ENCODE measurements around the gene NAB2. TPM values are rescaled to one million over a fixed set of nuclear protein-coding genes. Genes with fewer than 3 reads are reported as not detected.

Gene NAB2
- total and polyA plus RNA-seq, 2 of the 8 experiments (the other 6 are each of a cell fraction or from before 2014, with no cell fraction given): 20.9 to 23.5 TPM

- DNase-seq (ENCODE audit: low read depth in 1 of 2, low spot score in 2 of 2) (no peak), FAIRE-seq (no peak)
- Histone ChIP-seq H2BK5ac (ENCODE audit: low read depth, low read length) (no peak overlapping the region), H3K18ac (ENCODE audit: extremely low read depth, low read length) (no peak overlapping the region; the same call in 1 of the 2 replicates), H3K4me1 (replicated peaks in 1 of 4; ENCODE audit: control insufficient read depth in 3 of 4, insufficient read depth in 4 of 4, low read length in 3 of 4) (peaks cover 32 to 54% (median 35%) of the 10 kb centered on the region in 4 experiments), H2AFZ (ENCODE audit: low read length) (no peak overlapping the region), H2BK20ac (ENCODE audit: low read length) (no peak overlapping the region), H3K14ac (ENCODE audit: insufficient read length) (no peak overlapping the region), H3K23ac (ENCODE audit: insufficient read length) (no peak overlapping the region), H2AK5ac (ENCODE audit: low read depth, low read length) (peak overlapping the region; percentile 41; the same call in 1 of the 2 replicates), H2BK12ac (ENCODE audit: low read depth, low read length) (peak overlapping the region; percentile 78; the same call in 1 of the 2 replicates), H3K9me3 (ENCODE audit: insufficient read depth in 2 of 2, low read depth in 1 of 2, low read length in 1 of 2) (no peaks in the 10 kb centered on the region), H3K79me1 (ENCODE audit: low read depth, low read length) (peaks cover 13% of the 10 kb centered on the region), H3K4me3 (ENCODE audit: extremely low read depth in 1 of 4, insufficient read depth in 2 of 4, low read depth in 3 of 4, low read length in 4 of 4) (peak overlapping the region in 2 of 4 experiments; percentile 4 to 81; a peak in 3 of 8 replicates), H4K5ac (ENCODE audit: insufficient read length, low read depth, low read length) (no peak overlapping the region), H3K27ac (ENCODE audit: low read depth, low read length) (no peak overlapping the region), H3K4ac (replicated peaks; ENCODE audit: insufficient read length, low read depth, low read length) (no peak overlapping the region), H3K4me2 (ENCODE audit: insufficient read depth in 1 of 2, low read depth in 2 of 2, low read length in 2 of 2) (peak overlapping the region in 1 of 2 experiments; percentile 86; a peak in 2 of 4 replicates), H4K20me1 (replicated peaks in 1 of 2; ENCODE audit: control insufficient read depth in 1 of 2, insufficient read depth in 2 of 2, low read length in 2 of 2) (peaks cover 5 to 14% of the 10 kb centered on the region in 2 experiments), H3K79me2 (ENCODE audit: control insufficient read depth in 1 of 2, insufficient read depth in 2 of 2, low read length in 2 of 2) (peaks cover 7 to 62% of the 10 kb centered on the region in 2 experiments; a peak in 3 of 4 replicates), H3K36me3 (ENCODE audit: control insufficient read depth in 2 of 4, insufficient read depth in 4 of 4, low read length in 3 of 4) (no peaks in the 10 kb centered on the region; a peak in 1 of 8 replicates), H3K9ac (replicated peaks in 1 of 4; ENCODE audit: extremely low read depth in 1 of 4, low read depth in 3 of 4, low read length in 3 of 4) (no peak overlapping the region), H3K23me2 (ENCODE audit: low read depth, low read length) (peaks cover 6% of the 10 kb centered on the region; the same call in 1 of the 2 replicates), H3K56ac (replicated peaks; ENCODE audit: insufficient read length, low read depth, low read length) (no peak overlapping the region), H2BK120ac (replicated peaks; ENCODE audit: low read depth, low read length) (no peak overlapping the region), H2BK15ac (ENCODE audit: low read length) (no peak overlapping the region), H4K91ac (replicated peaks; ENCODE audit: insufficient read length, low read length) (no peak overlapping the region), H3K27me3 (replicated peaks in 1 of 4; ENCODE audit: control insufficient read depth in 3 of 4, extremely low read depth in 1 of 4, insufficient read depth in 3 of 4, low read length in 3 of 4) (no peaks in the 10 kb centered on the region), H4K8ac (ENCODE audit: extremely low read depth, insufficient read depth, low read length) (no peak overlapping the region)
- CTCF ChIA-PET (ENCODE audit: partially characterized antibody): interaction anchor here (0.8 to 19.8 kb wide), 9 partner anchors 8 to 61 kb away, joined by 3 to 305 read pairs (median 5); partner anchors contain the start of genes LRP1-AS and STAT6
- WGBS, 2 experiments (ENCODE audit: extremely low coverage in 1 of 2, insufficient coverage in 1 of 2, insufficient read length in 1 of 2, insufficient replicate concordance in 2 of 2, low coverage in 1 of 2, low lambda C conversion rate in 2 of 2, missing lambda C conversion rate in 1 of 2): 77% methylated on average over 2 of the region's 2 CpGs; no CpG with 5 or more reads in 1 of the 2 experiments
- POLR2A ChIA-PET (ENCODE audit: partially characterized antibody): interaction anchor here (1.2 to 9.3 kb wide), 7 partner anchors 10 to 112 kb away, joined by 4 to 105 read pairs (median 22); partner anchors contain the start of genes LRP1-AS and STAT6
- TF ChIP-seq MAX (IDR thresholded peaks at IDR 0.05) (no peak), EP300 (IDR thresholded peaks at IDR 0.05; ENCODE audit: borderline replicate concordance in 1 of 2, low read depth in 2 of 2, low read length in 2 of 2) (no peak), ASH2L (IDR thresholded peaks at IDR 0.05; ENCODE audit: low read length) (no peak), RXRA (IDR thresholded peaks at IDR 0.05; ENCODE audit: insufficient read depth, low read depth, low read length) (no peak), KDM4A (IDR thresholded peaks at IDR 0.05; ENCODE audit: low read depth, low read length, severe bottlenecking) (no peak), CBX5 (IDR thresholded peaks at IDR 0.05; ENCODE audit: low read depth, low read length) (no peak), FOSL1 (IDR thresholded peaks at IDR 0.05; ENCODE audit: insufficient read depth, low read depth, low read length) (no peak), SAP30 (IDR thresholded peaks at IDR 0.05; ENCODE audit: insufficient read depth, insufficient replicate concordance, low read length) (no peak), E2F6 (IDR thresholded peaks at IDR 0.05) (no peak), TCF12 (IDR thresholded peaks at IDR 0.05; ENCODE audit: low read depth, low read length) (no peak), TEAD4 (IDR thresholded peaks at IDR 0.05; ENCODE audit: low read depth, low read length) (no peak), CHD2 (IDR thresholded peaks at IDR 0.05; ENCODE audit: low read length) (no peak)
These were observed 42.0 kb downstream of the NAB2 start for GRCh38 chr12:57130941-57131340.
